Measurements from ENCODE around the gene STRN4. TPM values are rescaled to one million over a fixed set of nuclear protein-coding genes. Genes with fewer than 3 reads are reported as not detected.
"Not testable (repeated sequence)": the region's sequence is repeated elsewhere in the genome, so short reads cannot be mapped to it uniquely, and the experiment has no call there.

STRN4 gene
- total and polyA plus RNA-seq, 2 donors (not counting 3 experiments of a cell fraction or from before 2014, with no cell fraction given) = 116 to 144 TPM

GRCh38 chr19:46772170-46773017, 26.1 kb upstream of the STRN4 start:
- Histone ChIP-seq H3K27ac (ENCODE audit: insufficient read depth, low read depth, low read length) (no peak overlapping the region), H3K27me3 (ENCODE audit: control insufficient read depth in 2 of 2, insufficient read depth in 2 of 2, low read length in 2 of 2) (no peaks in the 10 kb centered on the region), H3K9me1 (replicated peaks; ENCODE audit: control insufficient read depth, extremely low read depth, insufficient read depth, low read length) (no peaks in the 10 kb centered on the region), H3K4me2 (ENCODE audit: insufficient read depth, low read length) (no peak overlapping the region), H3K36me3 (ENCODE audit: control insufficient read depth in 2 of 2, extremely low read depth in 1 of 2, insufficient read depth in 2 of 2, low read length in 2 of 2) (peaks cover 8 to 17% of the 10 kb centered on the region in 2 experiments), H3K9ac (replicated peaks; ENCODE audit: extremely low read depth, insufficient read depth, low read length) (no peak overlapping the region), H3K79me2 (ENCODE audit: control insufficient read depth, insufficient read depth, low read length) (no peaks in the 10 kb centered on the region), H3K9me3 (replicated peaks; ENCODE audit: control insufficient read depth, insufficient read depth, low read length) (no peaks in the 10 kb centered on the region), H2AFZ (ENCODE audit: low read depth, low read length) (no peak overlapping the region), H3K4me1 (ENCODE audit: control insufficient read depth, extremely low read depth, insufficient read depth, low read length) (no peaks in the 10 kb centered on the region), H3K4me3 (replicated peaks in 1 of 3; ENCODE audit: insufficient read depth in 1 of 3, low read depth in 1 of 3, low read length in 3 of 3) (no peak overlapping the region), H4K20me1 (replicated peaks; ENCODE audit: control insufficient read depth, extremely low read depth, insufficient read depth, low read length) (no peaks in the 10 kb centered on the region)
- TF ChIP-seq GATA2 (IDR thresholded peaks at IDR 0.05; ENCODE audit: insufficient read depth, insufficient read length, low read depth, low read length) (no peak), POLR2A (IDR thresholded peaks at IDR 0.05; ENCODE audit: low read depth, low read length) (no peak), MYC (IDR thresholded peaks at IDR 0.05; ENCODE audit: low read depth, low read length) (no peak), JUN (IDR thresholded peaks at IDR 0.05; ENCODE audit: borderline replicate concordance, insufficient read depth, insufficient read length, low read depth) (no peak), EZH2 (IDR thresholded peaks at IDR 0.05; ENCODE audit: borderline replicate concordance, low read depth, low read length, severe bottlenecking) (no peak), POLR2AphosphoS5 (IDR thresholded peaks at IDR 0.05; ENCODE audit: insufficient read depth, low read depth, low read length) (no peak), FOS (IDR thresholded peaks at IDR 0.05; ENCODE audit: borderline replicate concordance, insufficient read depth, low read length) (no peak)
- TF ChIP-seq, protein P1, sequence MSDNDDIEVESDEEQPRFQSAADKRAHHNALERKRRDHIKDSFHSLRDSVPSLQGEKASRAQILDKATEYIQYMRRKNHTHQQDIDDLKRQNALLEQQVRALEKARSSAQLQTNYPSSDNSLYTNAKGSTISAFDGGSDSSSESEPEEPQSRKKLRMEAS (IDR thresholded peaks at IDR 0.05; ENCODE audit: insufficient read depth, insufficient read length) = no peak
- TF ChIP-seq, protein P2, sequence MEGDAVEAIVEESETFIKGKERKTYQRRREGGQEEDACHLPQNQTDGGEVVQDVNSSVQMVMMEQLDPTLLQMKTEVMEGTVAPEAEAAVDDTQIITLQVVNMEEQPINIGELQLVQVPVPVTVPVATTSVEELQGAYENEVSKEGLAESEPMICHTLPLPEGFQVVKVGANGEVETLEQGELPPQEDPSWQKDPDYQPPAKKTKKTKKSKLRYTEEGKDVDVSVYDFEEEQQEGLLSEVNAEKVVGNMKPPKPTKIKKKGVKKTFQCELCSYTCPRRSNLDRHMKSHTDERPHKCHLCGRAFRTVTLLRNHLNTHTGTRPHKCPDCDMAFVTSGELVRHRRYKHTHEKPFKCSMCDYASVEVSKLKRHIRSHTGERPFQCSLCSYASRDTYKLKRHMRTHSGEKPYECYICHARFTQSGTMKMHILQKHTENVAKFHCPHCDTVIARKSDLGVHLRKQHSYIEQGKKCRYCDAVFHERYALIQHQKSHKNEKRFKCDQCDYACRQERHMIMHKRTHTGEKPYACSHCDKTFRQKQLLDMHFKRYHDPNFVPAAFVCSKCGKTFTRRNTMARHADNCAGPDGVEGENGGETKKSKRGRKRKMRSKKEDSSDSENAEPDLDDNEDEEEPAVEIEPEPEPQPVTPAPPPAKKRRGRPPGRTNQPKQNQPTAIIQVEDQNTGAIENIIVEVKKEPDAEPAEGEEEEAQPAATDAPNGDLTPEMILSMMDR (IDR thresholded peaks at IDR 0.05; ENCODE audit: extremely low read depth in 1 of 2, insufficient read depth in 1 of 2, low read depth in 1 of 2, low read length in 2 of 2) = no peak
- DNase-seq (ENCODE audit: low read depth, low spot score) (no peak), FAIRE-seq (no peak)
- ChIA-PET POLR2A (no interaction called here), CTCF (interaction anchor here (0.7 to 1.0 kb wide), 2 partner anchors 15 to 68 kb away, joined by 3 to 4 read pairs; no protein-coding TSS in a partner anchor)
- intact Hi-C loops (cut with micrococcal nuclease) = no loop called here
- dilution Hi-C loops (cut with MboI; ENCODE audit: extremely low pct_ligation_motif_present, low sequenced_read_pairs) = no loop called here
- no TSS peak for BruUV-seq (replicated peaks)

DNA sequence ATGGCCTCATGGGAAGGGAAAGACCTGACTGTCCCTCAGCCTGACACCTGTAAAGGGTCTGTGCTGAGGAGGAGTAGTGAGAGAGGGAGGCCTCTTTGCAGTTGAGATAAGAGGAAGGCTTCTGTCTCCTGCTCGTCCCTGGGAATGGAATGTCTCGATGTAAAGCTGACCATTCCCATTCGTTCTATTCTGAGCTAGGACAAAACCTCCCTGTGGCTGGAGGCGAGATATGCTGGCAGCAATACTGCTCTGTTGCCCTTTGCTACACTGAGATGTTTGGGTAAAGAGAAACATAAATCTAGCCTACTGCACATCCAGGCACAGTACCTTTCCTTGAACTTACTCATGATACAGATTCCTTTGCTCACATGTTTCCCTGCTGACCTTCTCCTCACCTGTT, 22.5 kb upstream of the STRN4 start:
- H3K36me3 ChIP-seq (ENCODE audit: control insufficient read depth in 2 of 2, extremely low read depth in 1 of 2, insufficient read depth in 2 of 2, low read length in 2 of 2); H4K20me1 ChIP-seq (replicated peaks; ENCODE audit: control insufficient read depth, extremely low read depth, insufficient read depth, low read length); H3K79me2 ChIP-seq (ENCODE audit: control insufficient read depth, insufficient read depth, low read length); FAIRE-seq; POLR2A ChIA-PET; H2AFZ ChIP-seq (ENCODE audit: low read depth, low read length); H3K4me2 ChIP-seq (ENCODE audit: insufficient read depth, low read length); H3K9me3 ChIP-seq (replicated peaks; ENCODE audit: control insufficient read depth, insufficient read depth, low read length); H3K27ac ChIP-seq (ENCODE audit: insufficient read depth, low read depth, low read length); H3K9ac ChIP-seq (replicated peaks; ENCODE audit: extremely low read depth, insufficient read depth, low read length); H3K4me3 ChIP-seq (replicated peaks in 1 of 3; ENCODE audit: insufficient read depth in 1 of 3, low read depth in 1 of 3, low read length in 3 of 3); BruUV-seq (replicated peaks); H3K27me3 ChIP-seq (ENCODE audit: control insufficient read depth in 2 of 2, insufficient read depth in 2 of 2, low read length in 2 of 2); dilution Hi-C loops (cut with MboI; ENCODE audit: extremely low pct_ligation_motif_present, low sequenced_read_pairs); H3K4me1 ChIP-seq (ENCODE audit: control insufficient read depth, extremely low read depth, insufficient read depth, low read length); H3K9me1 ChIP-seq (replicated peaks; ENCODE audit: control insufficient read depth, extremely low read depth, insufficient read depth, low read length); intact Hi-C loops (cut with micrococcal nuclease); DNase-seq (ENCODE audit: low read depth, low spot score): not testable (repeated sequence)
- CTCF ChIA-PET = interaction anchor here (0.6 to 1.5 kb wide), 4 partner anchors 14 to 65 kb away, joined by 3 read pairs; no protein-coding TSS in a partner anchor
